Measurements from ENCODE around the gene DDX6. TPM values are rescaled to one million over a fixed set of nuclear protein-coding genes. Genes with fewer than 3 reads are reported as not detected.
"Not testable (repeated sequence)": the region's sequence is repeated elsewhere in the genome, so short reads cannot be mapped to it uniquely, and the experiment has no call there.

Gene DDX6
- polyA plus RNA-seq, 1 donor from 2014 or later: 76.1 TPM

GRCh38 chr11:118727001-118727720 lies 63.8 kb downstream of the DDX6 start:
- H2AFZ ChIP-seq (ENCODE audit: low read depth, low read length); H3K27me3 ChIP-seq (ENCODE audit: insufficient read depth, low read depth, low read length); H3F3A ChIP-seq (ENCODE audit: insufficient read depth, low read length, poor library complexity, severe bottlenecking); H3K27ac ChIP-seq (ENCODE audit: low read length); H3K9ac ChIP-seq (ENCODE audit: low read length); H3K36me3 ChIP-seq (ENCODE audit: insufficient read depth, low read length); H3K79me2 ChIP-seq (replicated peaks; ENCODE audit: insufficient read depth, low read length); H3K4me2 ChIP-seq (ENCODE audit: low read length); H3K9me2 ChIP-seq (ENCODE audit: insufficient read depth, low read length); H3K4me3 ChIP-seq (ENCODE audit: low read length); H3K9me3 ChIP-seq (ENCODE audit: low read length); H4K20me1 ChIP-seq (ENCODE audit: insufficient read depth): not testable (repeated sequence)

DNA sequence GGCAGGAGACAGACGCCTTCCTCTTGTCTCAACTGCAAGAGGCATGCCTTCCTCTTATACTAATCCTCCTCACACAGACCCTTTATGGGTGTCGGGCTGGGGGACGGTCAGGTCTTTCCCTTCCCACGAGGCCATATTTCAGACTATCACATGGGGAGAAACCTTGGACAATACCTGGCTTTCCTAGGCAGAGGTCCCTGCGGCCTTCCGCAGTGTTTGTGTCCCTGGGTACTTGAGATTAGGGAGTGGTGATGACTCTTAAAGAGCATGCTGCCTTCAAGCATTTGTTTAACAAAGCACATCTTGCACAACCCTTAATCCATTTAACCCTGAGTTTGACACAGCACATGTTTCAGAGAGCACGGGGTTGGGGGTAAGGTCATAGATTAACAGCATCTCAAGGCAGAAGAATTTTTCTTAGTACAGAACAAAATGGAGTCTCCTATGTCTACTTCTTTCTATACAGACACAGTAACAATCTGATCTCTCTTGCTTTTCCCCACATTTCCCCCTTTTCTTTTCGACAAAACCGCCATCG lies 69.4 kb downstream of the DDX6 start:
- not testable (repeated sequence) for H3K9ac ChIP-seq (ENCODE audit: low read length); H4K20me1 ChIP-seq (ENCODE audit: insufficient read depth); H3K4me2 ChIP-seq (ENCODE audit: low read length); H2AFZ ChIP-seq (ENCODE audit: low read depth, low read length); H3K27me3 ChIP-seq (ENCODE audit: insufficient read depth, low read depth, low read length); H3K79me2 ChIP-seq (replicated peaks; ENCODE audit: insufficient read depth, low read length); H3F3A ChIP-seq (ENCODE audit: insufficient read depth, low read length, poor library complexity, severe bottlenecking); H3K9me2 ChIP-seq (ENCODE audit: insufficient read depth, low read length); H3K36me3 ChIP-seq (ENCODE audit: insufficient read depth, low read length); H3K9me3 ChIP-seq (ENCODE audit: low read length); H3K4me3 ChIP-seq (ENCODE audit: low read length); H3K27ac ChIP-seq (ENCODE audit: low read length)

GRCh38 chr11:118720740-118721139 lies 70.2 kb downstream of the DDX6 start:
- H4K20me1 ChIP-seq (ENCODE audit: insufficient read depth); H3K4me2 ChIP-seq (ENCODE audit: low read length): not testable (repeated sequence)

DNA sequence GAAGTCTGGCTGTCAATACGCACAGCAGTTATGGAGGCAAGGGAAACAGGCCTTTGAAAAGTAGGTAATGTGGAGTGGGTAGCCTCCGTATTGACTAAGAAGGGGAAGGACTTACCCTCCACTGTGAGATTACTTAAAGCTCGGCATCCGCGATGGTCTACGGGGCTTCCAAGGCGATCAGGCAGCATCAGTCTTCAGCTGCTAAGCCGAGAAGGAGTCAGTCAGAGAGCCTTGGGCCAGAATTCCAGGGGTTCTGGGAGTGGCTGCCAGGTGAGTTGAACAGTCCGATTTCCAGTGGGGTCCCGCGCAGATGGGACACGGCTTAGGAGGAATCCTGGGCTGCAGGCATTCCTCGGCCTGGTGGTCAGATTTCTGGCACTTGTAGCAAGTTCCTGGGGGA lies 70.9 kb downstream of the DDX6 start:
- not testable (repeated sequence) for H3K36me3 ChIP-seq (ENCODE audit: insufficient read depth, low read length); H3K4me2 ChIP-seq (ENCODE audit: low read length); H2AFZ ChIP-seq (ENCODE audit: low read depth, low read length); H3K9ac ChIP-seq (ENCODE audit: low read length); H3K9me2 ChIP-seq (ENCODE audit: insufficient read depth, low read length); H4K20me1 ChIP-seq (ENCODE audit: insufficient read depth); H3K4me3 ChIP-seq (ENCODE audit: low read length); H3K27me3 ChIP-seq (ENCODE audit: insufficient read depth, low read depth, low read length); H3K9me3 ChIP-seq (ENCODE audit: low read length); H3K27ac ChIP-seq (ENCODE audit: low read length); H3K79me2 ChIP-seq (replicated peaks; ENCODE audit: insufficient read depth, low read length); H3F3A ChIP-seq (ENCODE audit: insufficient read depth, low read length, poor library complexity, severe bottlenecking)

More at GRCh38 chr11:118720740-118721139, 70.2 kb downstream of the DDX6 start:
- H2AFZ ChIP-seq (ENCODE audit: low read depth, low read length); H3K9ac ChIP-seq (ENCODE audit: low read length); H3K79me2 ChIP-seq (replicated peaks; ENCODE audit: insufficient read depth, low read length); H3K27me3 ChIP-seq (ENCODE audit: insufficient read depth, low read depth, low read length); H3K36me3 ChIP-seq (ENCODE audit: insufficient read depth, low read length); H3K4me3 ChIP-seq (ENCODE audit: low read length); H3F3A ChIP-seq (ENCODE audit: insufficient read depth, low read length, poor library complexity, severe bottlenecking); H3K27ac ChIP-seq (ENCODE audit: low read length); H3K9me2 ChIP-seq (ENCODE audit: insufficient read depth, low read length); H3K9me3 ChIP-seq (ENCODE audit: low read length): not testable (repeated sequence)

DNA sequence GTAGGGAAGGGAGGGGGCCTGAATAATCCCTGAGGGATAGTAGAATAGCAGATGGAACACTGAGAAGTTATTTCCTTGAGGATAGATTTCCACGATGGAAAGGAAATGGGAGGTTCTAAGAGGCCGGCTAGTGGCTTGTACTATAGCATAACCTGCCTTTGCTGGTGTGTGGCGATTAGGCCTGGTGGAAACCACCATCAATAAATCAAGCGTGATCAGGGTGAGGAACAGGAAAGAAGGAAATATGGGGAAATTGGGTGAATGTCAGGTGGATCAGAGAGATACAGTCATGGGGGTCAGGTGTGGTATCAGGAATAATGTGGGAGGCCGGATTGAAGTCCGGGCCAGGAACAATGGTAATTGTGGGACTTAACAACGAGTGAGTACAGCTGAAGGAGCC lies 72.4 kb downstream of the DDX6 start:
- H3K9me2 ChIP-seq (ENCODE audit: insufficient read depth, low read length); H3F3A ChIP-seq (ENCODE audit: insufficient read depth, low read length, poor library complexity, severe bottlenecking); H4K20me1 ChIP-seq (ENCODE audit: insufficient read depth); H3K36me3 ChIP-seq (ENCODE audit: insufficient read depth, low read length); H3K27ac ChIP-seq (ENCODE audit: low read length); H3K9ac ChIP-seq (ENCODE audit: low read length); H3K27me3 ChIP-seq (ENCODE audit: insufficient read depth, low read depth, low read length); H3K4me3 ChIP-seq (ENCODE audit: low read length); H3K79me2 ChIP-seq (replicated peaks; ENCODE audit: insufficient read depth, low read length); H3K4me2 ChIP-seq (ENCODE audit: low read length); H2AFZ ChIP-seq (ENCODE audit: low read depth, low read length); H3K9me3 ChIP-seq (ENCODE audit: low read length): not testable (repeated sequence)

- not testable (repeated sequence) for H3K27ac ChIP-seq (ENCODE audit: low read length); H3F3A ChIP-seq (ENCODE audit: insufficient read depth, low read length, poor library complexity, severe bottlenecking); H3K36me3 ChIP-seq (ENCODE audit: insufficient read depth, low read length); H4K20me1 ChIP-seq (ENCODE audit: insufficient read depth); H3K27me3 ChIP-seq (ENCODE audit: insufficient read depth, low read depth, low read length); H3K79me2 ChIP-seq (replicated peaks; ENCODE audit: insufficient read depth, low read length); H3K9ac ChIP-seq (ENCODE audit: low read length); H2AFZ ChIP-seq (ENCODE audit: low read depth, low read length); H3K4me2 ChIP-seq (ENCODE audit: low read length); H3K9me2 ChIP-seq (ENCODE audit: insufficient read depth, low read length); H3K4me3 ChIP-seq (ENCODE audit: low read length); H3K9me3 ChIP-seq (ENCODE audit: low read length)
Measured at GRCh38 chr11:118717733-118718132, 73.2 kb downstream of the DDX6 start.

DNA sequence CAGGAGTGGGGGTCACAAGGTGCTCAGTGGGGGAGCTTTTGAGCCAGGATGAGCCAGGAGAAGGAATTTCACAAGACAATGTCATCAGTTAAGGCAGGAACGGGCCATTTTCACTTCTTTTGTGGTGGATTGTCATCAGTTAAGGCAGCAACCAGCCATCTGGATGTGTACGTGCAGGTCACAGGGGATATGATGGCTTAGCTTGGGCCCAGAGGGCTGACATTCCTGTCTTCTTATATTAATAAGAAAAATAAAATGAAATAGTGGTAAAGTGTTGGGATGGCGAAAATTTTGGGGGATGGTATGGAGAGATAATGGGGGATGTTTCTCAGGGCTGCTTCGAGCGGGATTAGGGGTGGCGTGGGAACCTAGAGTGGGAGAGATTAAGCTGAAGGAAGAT lies 73.7 kb downstream of the DDX6 start:
- not testable (repeated sequence) for H3K36me3 ChIP-seq (ENCODE audit: insufficient read depth, low read length); H3K9ac ChIP-seq (ENCODE audit: low read length); H3K27ac ChIP-seq (ENCODE audit: low read length); H3K79me2 ChIP-seq (replicated peaks; ENCODE audit: insufficient read depth, low read length); H3K9me2 ChIP-seq (ENCODE audit: insufficient read depth, low read length); H2AFZ ChIP-seq (ENCODE audit: low read depth, low read length); H4K20me1 ChIP-seq (ENCODE audit: insufficient read depth); H3K27me3 ChIP-seq (ENCODE audit: insufficient read depth, low read depth, low read length); H3K4me3 ChIP-seq (ENCODE audit: low read length); H3K9me3 ChIP-seq (ENCODE audit: low read length); H3F3A ChIP-seq (ENCODE audit: insufficient read depth, low read length, poor library complexity, severe bottlenecking); H3K4me2 ChIP-seq (ENCODE audit: low read length)

Data from neural cell (in vitro differentiated cells).